GM21786 (cell line): ENCODE results near the gene NUDT17.
A peak's percentile ranks its signal among the peaks of the same experiment; 100 is the strongest.

Source experiments
- ATAC-seq: cut with Tn5 transposase; IDR thresholded peaks from one replicate; pipeline ENCODE4 v1.9.1; 2021; ENCODE audit not compliant: unreplicated experiment

The NUDT17 gene

DNA sequence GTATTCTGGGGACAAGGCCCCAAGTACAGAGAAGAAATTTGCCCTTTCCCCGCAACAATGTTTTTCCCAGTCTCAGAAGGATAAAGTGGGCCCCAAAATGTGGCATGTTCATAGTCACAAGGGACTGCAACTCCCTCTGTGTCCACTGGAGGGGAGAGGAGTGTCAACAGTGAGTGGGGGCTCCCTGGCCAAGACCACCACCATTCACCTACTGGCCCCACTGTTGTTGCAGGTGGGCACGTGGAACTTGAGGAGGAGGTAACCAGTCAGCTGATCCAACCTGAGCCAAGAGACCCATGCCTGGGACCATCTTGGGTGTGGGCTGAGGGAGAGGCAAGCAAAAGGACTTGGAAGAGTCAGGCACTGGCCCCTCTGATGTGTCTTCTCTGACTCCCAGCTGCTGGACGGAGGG, 777 bp downstream of the NUDT17 start:
- ATAC-seq: peak; percentile 16

DNA sequence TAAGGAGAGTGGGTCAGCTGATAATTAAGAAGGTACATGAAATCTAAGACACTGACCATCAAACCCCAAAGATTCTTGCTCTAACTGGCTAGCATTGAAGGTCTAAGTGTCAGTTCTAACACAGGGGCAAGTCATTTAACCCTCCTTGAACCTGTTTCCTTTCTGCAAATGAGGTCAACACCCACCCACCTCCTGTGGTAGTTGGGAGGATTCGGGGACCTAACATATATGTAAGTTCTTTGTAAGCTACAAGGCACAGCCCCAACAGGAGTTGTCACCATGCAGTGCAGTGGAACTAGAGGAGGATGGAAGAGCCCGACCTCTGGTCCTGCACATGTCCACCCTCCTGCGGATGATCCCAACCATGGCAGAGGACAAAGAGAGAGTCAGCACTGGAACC, 2.4 kb downstream of the NUDT17 start:
- no peak for ATAC-seq

GRCh38 chr1:145849356-145850160, 4.1 kb downstream of the NUDT17 start:
- no peak for ATAC-seq

DNA sequence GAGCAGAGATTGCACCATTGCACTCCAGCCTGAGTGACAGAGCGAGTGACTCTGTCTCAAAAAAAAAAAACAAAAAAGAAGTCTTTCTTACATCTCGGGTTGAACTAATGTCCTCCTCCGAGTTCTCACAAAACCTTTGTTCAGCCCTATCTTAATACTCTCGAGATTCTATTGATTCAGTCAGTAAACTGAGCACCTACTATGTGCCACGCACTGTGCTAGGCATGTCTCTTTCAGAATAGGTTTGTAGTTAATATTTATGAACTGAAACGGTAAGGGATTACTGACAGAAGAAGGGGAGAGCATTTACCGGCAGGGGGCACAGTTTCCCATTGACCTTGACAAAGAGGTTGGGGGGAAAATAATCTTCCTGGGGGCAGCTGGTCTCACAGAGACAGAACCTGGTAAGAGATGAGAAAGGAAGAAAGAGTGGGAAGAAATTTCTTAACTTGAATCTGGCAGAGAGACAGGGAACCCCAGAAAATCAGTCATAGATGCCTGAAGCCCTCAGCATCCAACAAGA, 10.1 kb downstream of the NUDT17 start:
- no peak for ATAC-seq

DNA sequence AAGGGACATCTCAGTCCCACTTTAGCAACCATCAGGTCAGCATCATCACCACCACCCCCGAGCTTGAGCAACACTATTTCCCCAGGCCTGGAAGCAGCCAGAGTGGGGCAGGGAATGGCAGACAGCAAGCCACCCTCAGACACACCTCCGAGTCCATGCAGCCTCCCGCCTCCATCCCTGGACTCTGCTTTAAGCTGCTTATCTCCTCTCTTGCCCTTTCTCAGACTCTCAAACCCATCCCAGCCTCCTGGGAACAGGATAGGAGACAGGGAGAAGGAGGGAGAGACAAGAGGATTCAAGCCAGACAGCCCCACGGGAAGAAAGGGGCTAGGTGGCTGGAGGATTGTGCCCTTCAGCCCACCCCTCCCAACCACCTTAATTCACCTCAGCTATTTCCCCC, 11.7 kb downstream of the NUDT17 start:
- ATAC-seq: no peak

GRCh38 chr1:145858238-145858900, 12.9 kb downstream of the NUDT17 start:
- ATAC-seq: no peak

GRCh38 chr1:145858901-145859490, 13.6 kb downstream of the NUDT17 start, which contains the start of gene PIAS3:
TSS of gene PIAS3 (minus strand) at chr1:145859081. CDS start at chr1:145858990, 91 bp downstream.
- ATAC-seq: peak; percentile 80

DNA sequence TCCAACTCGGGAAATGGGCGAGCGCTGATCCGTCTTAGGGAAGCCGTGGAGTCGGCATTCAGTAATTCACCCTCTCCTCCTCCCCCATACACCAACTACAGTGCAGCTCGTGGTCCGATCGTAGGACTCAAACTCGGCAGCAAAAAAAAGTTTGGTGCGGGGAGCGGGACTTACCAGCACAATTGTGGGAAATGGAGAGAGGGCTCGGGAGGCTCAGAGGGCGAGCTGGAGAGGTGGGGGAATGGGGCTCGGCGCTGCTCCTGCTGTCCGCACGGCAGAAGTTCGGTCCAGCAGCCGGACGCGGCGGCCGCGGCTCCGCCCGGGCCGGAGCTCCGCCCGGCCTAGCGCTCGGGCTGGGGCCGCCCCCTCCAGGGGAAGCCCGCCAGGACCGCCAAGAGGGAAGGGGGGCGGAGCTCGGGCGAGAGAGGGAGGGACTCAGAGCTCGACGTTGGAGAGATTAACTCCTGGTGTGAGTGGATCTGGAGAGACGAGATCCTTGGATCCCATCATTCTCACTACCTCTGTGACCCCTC, 14.1 kb downstream of the NUDT17 start:
- peak; percentile 75 for ATAC-seq

- no peak for ATAC-seq
Observed at GRCh38 chr1:145863282-145864018, 18.0 kb downstream of the NUDT17 start.

GRCh38 chr1:145868232-145868631, 22.8 kb downstream of the NUDT17 start:
- ATAC-seq: no peak

- no peak for ATAC-seq
Observed at GRCh38 chr1:145871994-145872924, 26.8 kb downstream of the NUDT17 start.

DNA sequence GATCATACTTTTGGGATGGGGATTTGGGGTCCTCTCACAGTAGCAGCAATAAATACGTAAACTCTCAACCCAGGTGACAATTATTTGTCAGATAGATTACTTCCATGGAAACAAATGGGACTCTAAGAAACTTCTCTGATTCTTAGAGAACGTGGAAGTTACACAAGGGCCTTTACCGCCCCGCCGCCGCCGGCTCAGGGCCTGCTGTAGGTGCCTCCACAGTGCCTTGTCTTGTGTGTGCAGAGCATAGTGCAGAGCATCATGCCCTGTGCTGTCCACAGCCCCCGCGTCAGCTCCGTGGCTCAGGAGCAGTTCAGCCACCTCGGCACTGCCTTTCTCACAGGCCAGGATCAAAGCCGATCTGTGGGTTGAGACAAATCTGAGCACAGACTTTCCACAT, 29.2 kb downstream of the NUDT17 start:
- no peak for ATAC-seq

GRCh38 chr1:145877923-145878486, 32.6 kb downstream of the NUDT17 start:
- no peak for ATAC-seq

GRCh38 chr1:145878724-145879123, 33.3 kb downstream of the NUDT17 start:
- no peak for ATAC-seq

DNA sequence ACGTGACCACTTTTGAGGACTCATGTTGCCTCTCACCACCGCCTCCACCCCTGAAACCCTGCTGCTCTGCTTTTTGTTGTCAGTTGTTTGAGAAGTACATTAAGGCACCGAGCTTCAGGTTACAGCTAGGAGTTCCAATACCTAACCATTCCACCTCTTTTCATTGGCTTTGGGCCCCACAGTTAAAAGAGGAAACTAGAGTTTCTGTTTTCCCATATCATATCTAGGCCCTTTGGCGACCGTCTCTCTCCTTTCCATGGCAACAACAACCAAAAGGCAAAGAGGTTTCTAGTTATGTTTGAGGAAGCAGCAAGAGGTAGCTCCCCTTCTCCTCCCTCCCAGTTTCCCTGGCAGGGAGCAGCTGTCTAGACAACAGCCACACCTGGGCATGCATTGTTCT, 34.3 kb downstream of the NUDT17 start:
- no peak for ATAC-seq

DNA sequence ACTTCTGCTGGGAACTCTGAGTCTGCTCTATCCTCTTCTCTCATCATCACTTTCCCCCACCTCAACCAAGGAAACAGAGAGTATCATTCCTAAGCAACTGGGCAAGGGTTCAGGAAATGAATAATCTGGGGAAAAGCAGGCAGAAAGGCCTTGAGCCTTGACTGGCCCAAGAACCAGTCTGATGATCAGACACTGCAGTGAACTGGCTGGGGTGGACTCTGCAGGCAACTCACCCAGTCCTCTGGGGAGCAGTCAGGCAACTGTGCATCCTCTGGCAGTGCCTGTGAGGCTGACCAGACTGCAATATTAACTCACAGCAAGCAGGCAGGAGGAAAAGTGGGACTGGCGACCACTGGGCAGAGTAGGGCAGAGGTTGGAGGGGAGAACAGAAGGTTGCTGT, 39.2 kb downstream of the NUDT17 start:
- no peak for ATAC-seq

DNA sequence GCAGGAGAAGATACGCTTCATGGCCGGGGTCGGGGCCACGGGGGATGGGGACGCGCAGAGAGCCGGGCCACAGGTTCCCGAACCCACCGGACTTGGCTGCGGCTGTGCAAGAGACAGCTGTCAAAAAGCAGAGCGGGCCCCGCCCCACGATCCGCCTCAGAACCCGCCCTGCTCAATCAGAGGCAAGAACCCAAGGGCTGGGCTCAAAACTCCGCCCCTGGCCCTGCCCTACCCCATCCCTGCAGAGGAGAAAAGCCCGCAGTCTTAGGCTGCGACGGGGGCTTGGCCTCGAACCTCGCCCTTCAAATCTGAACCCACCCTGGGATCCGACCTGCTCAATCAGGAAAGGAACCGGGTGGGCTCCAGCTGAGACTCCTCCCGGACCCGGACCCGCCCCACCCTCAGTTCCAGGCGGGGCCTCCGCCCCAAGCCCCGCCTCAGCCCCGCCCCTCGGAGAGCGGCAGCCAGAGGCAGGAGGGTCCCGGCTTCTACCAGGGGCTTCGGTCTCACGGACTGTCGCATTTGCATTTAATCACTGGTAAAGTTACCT, 40.4 kb downstream of the NUDT17 start, which contains the start of gene ANKRD35:
ANKRD35 (minus strand) TSS at position 129 of the 550 bp plus-strand sequence; CDS start at position 21, 108 bp downstream.
- peak; percentile 97 for ATAC-seq

- ATAC-seq: no peak
Observed at GRCh38 chr1:145886390-145886789, 41.0 kb downstream of the NUDT17 start.

- ATAC-seq: no peak
Observed at GRCh38 chr1:145886816-145887215, 41.4 kb downstream of the NUDT17 start.
